Panc1 (cell line): ENCODE results near the gene TOPORS.

Experiments used
- CTCF ChIP-seq: fragments of 450-650 bp; IDR thresholded peaks from 2 replicates; pipeline ENCODE4 v1.5.1; 2017; ENCODE audit warnings: mild to moderate bottlenecking
- POLR2AphosphoS5 ChIP-seq: IDR thresholded peaks from 2 replicates; pipeline ENCODE4 v1.6.1; 2012; ENCODE audit warnings: mild to moderate bottlenecking, low read depth, low read length, moderate library complexity
- SIN3A ChIP-seq: IDR thresholded peaks from 2 replicates; pipeline ENCODE4 v1.6.1; 2012; ENCODE audit warnings: low read depth, mild to moderate bottlenecking, low read length, moderate library complexity, borderline replicate concordance; ENCODE audit not compliant: insufficient read depth
- TCF7L2 ChIP-seq: IDR thresholded peaks from 2 replicates; pipeline ENCODE4 v1.6.1; 2011; ENCODE audit warnings: mild to moderate bottlenecking, low read depth, low read length, inconsistent platforms
- TF ChIP-seq, protein P1 (sequence below), 2 experiments: IDR thresholded peaks; 2 replicates each; pipeline ENCODE4 v1.6.1; 2011 to 2012; ENCODE audit warnings: low read depth in 2 of 2, control low read depth in 1 of 2, low read length in 1 of 2, mild to moderate bottlenecking in 1 of 2, moderate library complexity in 1 of 2; ENCODE audit not compliant: insufficient read depth in 1 of 2

- TF ChIP-seq CTCF (peak; percentile 20; the same call in 1 of the 2 replicates), POLR2AphosphoS5 (no peak), SIN3A (no peak), TCF7L2 (no peak)
- TF ChIP-seq, protein P1, sequence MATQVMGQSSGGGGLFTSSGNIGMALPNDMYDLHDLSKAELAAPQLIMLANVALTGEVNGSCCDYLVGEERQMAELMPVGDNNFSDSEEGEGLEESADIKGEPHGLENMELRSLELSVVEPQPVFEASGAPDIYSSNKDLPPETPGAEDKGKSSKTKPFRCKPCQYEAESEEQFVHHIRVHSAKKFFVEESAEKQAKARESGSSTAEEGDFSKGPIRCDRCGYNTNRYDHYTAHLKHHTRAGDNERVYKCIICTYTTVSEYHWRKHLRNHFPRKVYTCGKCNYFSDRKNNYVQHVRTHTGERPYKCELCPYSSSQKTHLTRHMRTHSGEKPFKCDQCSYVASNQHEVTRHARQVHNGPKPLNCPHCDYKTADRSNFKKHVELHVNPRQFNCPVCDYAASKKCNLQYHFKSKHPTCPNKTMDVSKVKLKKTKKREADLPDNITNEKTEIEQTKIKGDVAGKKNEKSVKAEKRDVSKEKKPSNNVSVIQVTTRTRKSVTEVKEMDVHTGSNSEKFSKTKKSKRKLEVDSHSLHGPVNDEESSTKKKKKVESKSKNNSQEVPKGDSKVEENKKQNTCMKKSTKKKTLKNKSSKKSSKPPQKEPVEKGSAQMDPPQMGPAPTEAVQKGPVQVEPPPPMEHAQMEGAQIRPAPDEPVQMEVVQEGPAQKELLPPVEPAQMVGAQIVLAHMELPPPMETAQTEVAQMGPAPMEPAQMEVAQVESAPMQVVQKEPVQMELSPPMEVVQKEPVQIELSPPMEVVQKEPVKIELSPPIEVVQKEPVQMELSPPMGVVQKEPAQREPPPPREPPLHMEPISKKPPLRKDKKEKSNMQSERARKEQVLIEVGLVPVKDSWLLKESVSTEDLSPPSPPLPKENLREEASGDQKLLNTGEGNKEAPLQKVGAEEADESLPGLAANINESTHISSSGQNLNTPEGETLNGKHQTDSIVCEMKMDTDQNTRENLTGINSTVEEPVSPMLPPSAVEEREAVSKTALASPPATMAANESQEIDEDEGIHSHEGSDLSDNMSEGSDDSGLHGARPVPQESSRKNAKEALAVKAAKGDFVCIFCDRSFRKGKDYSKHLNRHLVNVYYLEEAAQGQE (IDR thresholded peaks at IDR 0.05; ENCODE audit: insufficient read depth in 1 of 2, low read depth in 2 of 2, low read length in 1 of 2): no peak
Measured at GRCh38 chr9:32550150-32550561, 2.2 kb downstream of the TOPORS start.
